B cell (primary cell): ENCODE results near the gene ARAP2. TPM values are rescaled to one million over a fixed set of nuclear protein-coding genes. Genes with fewer than 3 reads are reported as not detected.

Source experiments
- ATAC-seq: fragments of 200-7000 bp; cut with Tn5 transposase; one replicate; pipeline ENCODE4 v1.10.0; 2021; ENCODE audit warnings: low read depth, mild to moderate bottlenecking, moderate number of reproducible peaks, moderate library complexity
- CTCF ChIA-PET: fragments of 350-600 bp; sonication (Branson Sonifier 250); formaldehyde crosslinking; loops from one replicate; lab custom pipeline; 2021; ENCODE audit warnings: antibody characterized with exemption, inconsistent platforms; lab: Charles Lee
- POLR2A ChIA-PET: fragments of 350-600 bp; sonication (Branson Sonifier 250); formaldehyde crosslinking; loops from one replicate; lab custom pipeline; 2021; ENCODE audit warnings: antibody characterized with exemption; lab: Charles Lee
- DNase-seq: peaks from one replicate; pipeline ENCODE4 v3.0.0; 2013
- H2AFZ ChIP-seq: 2 replicates; pipeline ENCODE4 v1.6.1; 2012; ENCODE audit warnings: mild to moderate bottlenecking, low read depth, low read length; ENCODE audit not compliant: insufficient read depth, poor library complexity, severe bottlenecking
- H3K27ac ChIP-seq, 2 donors: 1 replicate in 1 of 2; 2 replicates in 1 of 2; pipeline ENCODE4 v1.5.1; 2012 to 2013; ENCODE audit warnings: low read length in 2 of 2, mild to moderate bottlenecking in 2 of 2, moderate library complexity in 1 of 2
- H3K27me3 ChIP-seq, 4 experiments: fragments of 200-600 bp in 1 of 4; sonication (generic) in 1 of 4; replicated peaks in 1 of 4; 1 replicate in 2 of 4; 2 replicates in 2 of 4; pipeline versions ENCODE4 v1.6.1 to v1.7.0; 2013 to 2016; ENCODE audit warnings: low read length in 3 of 4, mild to moderate bottlenecking in 2 of 4, mixed read lengths in 1 of 4, moderate library complexity in 1 of 4; ENCODE audit not compliant: insufficient read depth in 4 of 4, control insufficient read depth in 3 of 4; ENCODE audit errors: control extremely low read depth in 1 of 4
- H3K36me3 ChIP-seq, 2 experiments: replicated peaks in 1 of 2; 1 replicate in 1 of 2; 2 replicates in 1 of 2; pipeline versions ENCODE4 v1.6.1 to v1.7.1; 2013; ENCODE audit warnings: low read length in 1 of 2; ENCODE audit not compliant: insufficient read depth in 2 of 2, control insufficient read depth in 1 of 2; ENCODE audit errors: control extremely low read depth in 1 of 2, extremely low read depth in 1 of 2
- H3K4me1 ChIP-seq, 2 donors: fragments of 200-600 bp in 1 of 2; sonication (generic) in 1 of 2; 1 replicate in 1 of 2; 2 replicates in 1 of 2; pipeline versions ENCODE4 v1.5.1 to v1.6.1; 2013 to 2017; ENCODE audit warnings: low read length in 2 of 2; ENCODE audit not compliant: control insufficient read depth in 2 of 2, insufficient read depth in 2 of 2
- H3K4me2 ChIP-seq: replicated peaks from 2 replicates; pipeline ENCODE3; 2012; ENCODE audit warnings: mild to moderate bottlenecking, low read depth, low read length; ENCODE audit not compliant: poor library complexity, severe bottlenecking
- H3K4me3 ChIP-seq, 5 experiments: fragments of 200-600 bp in 1 of 5; sonication (generic) in 1 of 5; 1 replicate in 3 of 5; 2 replicates in 2 of 5; pipeline versions ENCODE4 v1.5.1 to v1.7.0; 2011 to 2016; ENCODE audit warnings: low read length in 4 of 5, mild to moderate bottlenecking in 4 of 5, low read depth in 2 of 5, control low read depth in 1 of 5, moderate library complexity in 1 of 5; ENCODE audit not compliant: insufficient read depth in 1 of 5; ENCODE audit errors: control extremely low read depth in 1 of 5, extremely low read depth in 1 of 5
- H3K79me2 ChIP-seq: fragments of 200-600 bp; sonication (generic); one replicate; pipeline ENCODE4 v1.6.0; 2016; ENCODE audit warnings: low read length; ENCODE audit not compliant: control insufficient read depth, insufficient read depth
- H3K9ac ChIP-seq: fragments of 200-600 bp; sonication (generic); 2 replicates; pipeline ENCODE4 v1.6.1; 2017; ENCODE audit warnings: mild to moderate bottlenecking, low read length, moderate library complexity
- H3K9me3 ChIP-seq, 3 donors: one replicate each; pipeline versions ENCODE4 v1.6.1 to v1.7.1; 2013; ENCODE audit warnings: low read length in 2 of 3; ENCODE audit not compliant: control insufficient read depth in 2 of 3, insufficient read depth in 1 of 3; ENCODE audit errors: control extremely low read depth in 1 of 3
- H4K20me1 ChIP-seq: 2 replicates; pipeline ENCODE4 v1.6.0; 2012; ENCODE audit warnings: mild to moderate bottlenecking, low read length; ENCODE audit not compliant: insufficient read depth, control insufficient read depth, poor library complexity, severe bottlenecking
- H3K27ac Mint-ChIP-seq: one replicate; pipeline ENCODE4 v1.8.0; 2021; ENCODE audit warnings: mixed read lengths
- H3K27me3 Mint-ChIP-seq: one replicate; pipeline ENCODE4 v1.8.0; 2021; ENCODE audit warnings: mixed read lengths
- H3K4me1 Mint-ChIP-seq: one replicate; pipeline ENCODE4 v1.8.0; 2021; ENCODE audit warnings: mixed read lengths
- H3K4me3 Mint-ChIP-seq: one replicate; pipeline ENCODE4 v1.8.0; 2021; ENCODE audit warnings: mixed read lengths
- H3K9me3 Mint-ChIP-seq: one replicate; pipeline ENCODE4 v1.8.0; 2022; ENCODE audit warnings: mixed read lengths; ENCODE audit not compliant: insufficient read depth
- CTCF ChIP-seq: fragments of 200-600 bp; IDR thresholded peaks from one replicate; pipeline ENCODE4 v1.8.0; 2022; ENCODE audit warnings: antibody characterized with exemption, mild to moderate bottlenecking
- EZH2 ChIP-seq: IDR thresholded peaks from 2 replicates; pipeline ENCODE4 v1.6.1; 2012; ENCODE audit warnings: borderline replicate concordance, low read depth, mild to moderate bottlenecking, moderate library complexity, low read length; ENCODE audit not compliant: insufficient read depth, poor library complexity, severe bottlenecking
- WGBS: methylation state at CpG from one replicate; pipeline ENCODE4 v1.1.5; 2013; ENCODE audit warnings: missing lambda C conversion rate; ENCODE audit not compliant: insufficient coverage; 5-methylcytosine and 5-hydroxymethylcytosine counted together
- intact Hi-C: fragments of 100-400 bp; cut with micrococcal nuclease; formaldehyde crosslinking; loops from one replicate; pipeline ENCODE4 v1.10.0; 2022
- polyA plus RNA-seq: library from polyadenylated mRNA; depleted of rRNA; stranded (reverse); fragments of >200 nt; gene quantifications from 2 replicates; pipeline ENCODE4 v1.2.3, GENCODE V29; 2012
- total RNA-seq, 2 donors: library from RNA; stranded (reverse); fragments of 120-200 nt in 1 of 2; gene quantifications; 1 replicate in 1 of 2; 2 replicates in 1 of 2; pipeline versions ENCODE4 v1.2.3 to v1.2.4, GENCODE V29; 2013 to 2022

ARAP2 gene
- total and polyA plus RNA-seq, 2 donors (not counting 1 experiment from before 2014, with no cell fraction given), result 13.2 to 88.0 TPM

GRCh38 chr4:36282503-36283030 lies 38.3 kb upstream of the ARAP2 start:
- H4K20me1 ChIP-seq, result no peaks in the 10 kb centered on the region
- no peak for DNase-seq
- H3K27ac ChIP-seq, result no peak overlapping the region
- no peak overlapping the region for H3K4me3 ChIP-seq
- Mint-ChIP-seq H3K9me3 (no peaks in the 10 kb centered on the region), H3K27ac (no peak overlapping the region), H3K4me1 (peaks cover 12% of the 10 kb centered on the region), H3K27me3 (no peaks in the 10 kb centered on the region), H3K4me3 (no peak overlapping the region)
- H3K36me3 ChIP-seq, result no peaks in the 10 kb centered on the region
- no peak for TF ChIP-seq CTCF
- no peak for TF ChIP-seq EZH2
- POLR2A ChIA-PET, result no interaction called here
- H2AFZ ChIP-seq, result no peak overlapping the region
- no peaks in the 10 kb centered on the region for H3K79me2 ChIP-seq
- ATAC-seq, result no peak
- peaks cover 0 to 9% of the 10 kb centered on the region in 2 donors for H3K4me1 ChIP-seq
- H3K27me3 ChIP-seq, result peaks cover 0 to 4% (median 0%) of the 10 kb centered on the region in 4 experiments
- H3K4me2 ChIP-seq, result no peak overlapping the region
- no peaks in the 10 kb centered on the region for H3K9me3 ChIP-seq
- H3K9ac ChIP-seq, result no peak overlapping the region
- CTCF ChIA-PET, result no interaction called here
- intact Hi-C loops, result no loop called here

DNA sequence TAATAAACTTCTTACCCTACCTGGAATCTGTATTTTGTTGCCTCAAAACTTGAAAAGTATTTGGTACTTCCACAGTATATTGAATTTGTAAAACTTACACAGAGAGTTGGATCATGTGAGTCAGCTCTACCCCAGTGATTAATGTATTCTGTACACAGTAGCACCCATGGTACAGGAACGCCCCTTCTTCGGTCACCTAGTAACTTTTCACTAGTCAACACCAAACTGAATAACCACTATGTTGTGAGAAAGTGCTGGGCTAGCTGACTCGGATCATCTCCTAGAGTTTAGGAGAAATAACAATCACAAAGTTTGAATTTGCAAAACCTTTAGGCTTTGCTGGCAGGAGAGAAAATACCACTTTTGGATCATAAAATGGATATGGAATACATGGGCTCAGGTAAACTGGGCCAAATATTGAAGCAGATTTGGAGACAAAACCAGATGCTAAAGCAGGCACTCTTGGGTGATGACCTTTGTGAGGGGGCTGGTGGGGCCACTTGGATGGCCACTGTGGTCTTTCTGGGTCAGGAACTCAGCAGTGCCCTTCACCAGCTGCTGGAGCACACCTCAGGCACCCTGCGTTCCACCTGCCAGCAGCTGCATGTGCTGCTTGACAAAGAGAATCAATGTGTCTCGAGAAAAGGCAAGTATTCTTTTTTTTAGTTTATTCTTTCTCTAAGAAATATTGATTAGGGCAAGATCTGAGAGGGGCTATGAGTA lies 37.2 kb upstream of the ARAP2 start, which contains the start of gene DTHD1:
DTHD1 (plus strand) TSS at position 233 of the 723 bp plus-strand sequence; CDS start at position 376, 143 bp downstream.
- H3K4me3 ChIP-seq, result no peak within 1 kb of the TSS

More for the DNA sequence above, 37.2 kb upstream of the ARAP2 start, which contains the start of gene DTHD1:
- ATAC-seq, result no peak
- Mint-ChIP-seq H3K4me3 (no peak within 1 kb of the TSS), H3K4me1 (peaks cover 9% of the 10 kb centered on the region), H3K27me3 (no peaks in the 10 kb centered on the region), H3K9me3 (no peaks in the 10 kb centered on the region), H3K27ac (no peak within 1 kb of the TSS)
- no peaks in the 10 kb centered on the region for H3K36me3 ChIP-seq
- no peak within 1 kb of the TSS for H3K9ac ChIP-seq
- 100% methylated on average over 2 of the region's 5 CpGs for WGBS
- ChIA-PET POLR2A (no interaction called here), CTCF (no interaction called here)
- peaks cover 0 to 4% (median 0%) of the 10 kb centered on the region in 4 experiments for H3K27me3 ChIP-seq
- H3K4me2 ChIP-seq, result no peak within 1 kb of the TSS
- no peak within 1 kb of the TSS for H2AFZ ChIP-seq
- TF ChIP-seq CTCF (no peak), EZH2 (no peak)
- intact Hi-C loops, result no loop called here
- peaks cover 0 to 9% of the 10 kb centered on the region in 2 donors for H3K4me1 ChIP-seq
- H3K9me3 ChIP-seq, result no peaks in the 10 kb centered on the region
- H3K79me2 ChIP-seq, result no peaks in the 10 kb centered on the region
- DNase-seq, result no peak
- H3K27ac ChIP-seq, result no peak within 1 kb of the TSS
- no peaks in the 10 kb centered on the region for H4K20me1 ChIP-seq
